Stimulated activated effector memory CD8-positive, alpha-beta T cell treated with anti-CD3 and anti-CD28 coated beads, Interleukin-12 subunit alpha, Interleukin-12 subunit beta, amount 100 ng/mL, for 72 hours (primary cell): ENCODE data around the gene WWC1.
"Not testable (repeated sequence)": the region's sequence is repeated elsewhere in the genome, so short reads cannot be mapped to it uniquely, and the experiment has no call there.

Experiments
- ATAC-seq: fragments of 150-1000 bp; cut with Tn5 transposase; 2 replicates; pipeline ENCODE4 v1.10.0; 2021
- DNase-seq, 2 donors: peaks; one replicate each; pipeline ENCODE4 v3.0.0; 2021 to 2022; ENCODE audit warnings: low spot score in 2 of 2
- H3K27ac Mint-ChIP-seq: one replicate; pipeline ENCODE4 v1.8.0; 2022; ENCODE audit warnings: mild to moderate bottlenecking, mixed read lengths
- H3K36me3 Mint-ChIP-seq: one replicate; pipeline ENCODE4 v1.8.0; 2022; ENCODE audit warnings: mild to moderate bottlenecking, mixed read lengths
- H3K4me1 Mint-ChIP-seq: one replicate; pipeline ENCODE4 v1.8.0; 2022; ENCODE audit warnings: mixed read lengths
- H3K4me3 Mint-ChIP-seq: one replicate; pipeline ENCODE4 v1.8.0; 2022; ENCODE audit warnings: mild to moderate bottlenecking, mixed read lengths
- H3K9me3 Mint-ChIP-seq: one replicate; pipeline ENCODE4 v1.8.0; 2022; ENCODE audit warnings: mixed read lengths

WWC1 gene

GRCh38 chr5:168432903-168433302 lies 141.5 kb downstream of the WWC1 start:
- DNase-seq (no peak), ATAC-seq (no peak)
- Mint-ChIP-seq H3K9me3 (no peaks in the 10 kb centered on the region), H3K4me3 (no peak overlapping the region), H3K36me3 (no peaks in the 10 kb centered on the region), H3K4me1 (no peaks in the 10 kb centered on the region), H3K27ac (no peak overlapping the region)

DNA sequence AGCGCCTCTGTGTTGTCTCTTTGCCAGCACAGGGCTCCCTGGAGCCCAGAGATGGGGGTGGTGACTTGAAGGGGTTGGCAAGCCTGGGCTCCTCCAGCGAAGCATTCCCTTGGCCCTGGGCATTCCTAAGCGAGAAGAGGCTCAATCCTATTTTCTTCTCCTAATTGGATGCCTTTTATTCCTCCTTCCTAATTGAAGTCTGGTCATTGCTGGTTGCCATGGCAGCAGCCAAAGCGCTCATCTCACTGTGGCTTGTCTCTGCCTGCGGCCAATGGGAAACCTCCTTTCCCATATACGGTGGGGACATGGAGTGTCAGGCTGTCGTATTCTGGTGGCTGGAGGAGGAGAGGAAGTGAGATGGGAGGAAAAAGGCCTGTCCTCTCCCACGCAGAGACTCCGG lies 142.6 kb downstream of the WWC1 start:
- no peak for ATAC-seq
- no peak for DNase-seq
- Mint-ChIP-seq H3K4me1 (no peaks in the 10 kb centered on the region), H3K36me3 (no peaks in the 10 kb centered on the region), H3K9me3 (no peaks in the 10 kb centered on the region), H3K27ac (no peak overlapping the region), H3K4me3 (no peak overlapping the region)

DNA sequence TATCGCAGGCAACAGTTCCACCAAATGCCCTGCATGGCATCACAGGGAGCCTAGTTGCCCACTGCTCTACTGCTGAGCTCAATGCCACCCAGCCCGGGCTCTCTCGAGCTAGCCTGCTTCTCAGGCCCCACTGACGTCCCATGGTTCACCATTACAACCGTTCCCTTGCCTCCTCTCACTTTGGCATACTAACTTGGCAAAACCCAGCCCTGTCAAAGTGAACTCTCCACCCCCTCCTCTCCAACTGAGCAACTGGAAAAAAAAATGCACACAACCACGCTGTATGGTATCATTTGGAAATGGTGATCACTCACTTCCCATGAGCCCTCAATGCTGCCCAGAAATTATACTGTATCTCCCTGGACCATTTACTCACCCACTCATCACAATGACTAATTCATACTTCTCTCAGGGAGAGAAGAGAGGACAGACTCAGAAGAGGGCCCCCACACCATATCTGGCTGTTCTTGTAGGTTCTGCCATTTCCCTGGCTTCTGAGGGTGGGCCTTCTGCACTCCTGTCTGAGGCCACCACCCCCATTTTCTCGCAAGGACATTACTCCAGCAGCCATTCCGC lies 143.4 kb downstream of the WWC1 start:
- no peak for ATAC-seq
- no peak overlapping the region for H3K27ac Mint-ChIP-seq
- no peaks in the 10 kb centered on the region for H3K36me3 Mint-ChIP-seq
- no peaks in the 10 kb centered on the region for H3K9me3 Mint-ChIP-seq
- no peak for DNase-seq
- no peaks in the 10 kb centered on the region for H3K4me1 Mint-ChIP-seq
- no peak overlapping the region for H3K4me3 Mint-ChIP-seq

- H3K36me3 Mint-ChIP-seq, H3K27ac Mint-ChIP-seq, H3K4me1 Mint-ChIP-seq, H3K9me3 Mint-ChIP-seq, DNase-seq, H3K4me3 Mint-ChIP-seq, ATAC-seq: not testable (repeated sequence)
Measured at GRCh38 chr5:168435340-168435739, 143.9 kb downstream of the WWC1 start.

DNA sequence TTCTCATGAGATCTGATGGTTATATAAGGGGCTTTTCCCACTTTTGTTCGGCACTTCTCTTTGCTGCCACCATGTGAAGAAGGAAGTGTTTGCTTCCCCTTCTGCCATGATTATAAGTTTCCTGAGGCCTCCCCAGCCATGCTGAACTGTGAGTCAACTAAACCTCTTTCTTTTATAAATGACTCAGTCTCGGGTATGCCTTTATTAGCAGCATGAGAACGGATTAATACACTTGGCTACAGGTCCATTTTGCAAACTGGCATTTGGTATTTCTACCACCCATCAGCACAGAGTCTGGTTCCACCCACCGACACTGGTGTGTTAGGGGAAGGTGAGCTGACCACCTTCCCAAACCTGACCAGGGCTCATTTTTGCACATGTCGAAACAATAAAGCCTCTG lies 146.9 kb downstream of the WWC1 start:
- no peaks in the 10 kb centered on the region for H3K9me3 Mint-ChIP-seq
- no peaks in the 10 kb centered on the region for H3K4me1 Mint-ChIP-seq
- H3K27ac Mint-ChIP-seq, result no peak overlapping the region
- no peaks in the 10 kb centered on the region for H3K36me3 Mint-ChIP-seq
- no peak overlapping the region for H3K4me3 Mint-ChIP-seq
- no peak for DNase-seq
- no peak for ATAC-seq

GRCh38 chr5:168443533-168443932 lies 152.1 kb downstream of the WWC1 start:
- DNase-seq, result no peak
- ATAC-seq, result no peak
- Mint-ChIP-seq H3K4me1 (no peaks in the 10 kb centered on the region), H3K9me3 (no peaks in the 10 kb centered on the region), H3K27ac (no peak overlapping the region), H3K36me3 (no peaks in the 10 kb centered on the region), H3K4me3 (no peak overlapping the region)

DNA sequence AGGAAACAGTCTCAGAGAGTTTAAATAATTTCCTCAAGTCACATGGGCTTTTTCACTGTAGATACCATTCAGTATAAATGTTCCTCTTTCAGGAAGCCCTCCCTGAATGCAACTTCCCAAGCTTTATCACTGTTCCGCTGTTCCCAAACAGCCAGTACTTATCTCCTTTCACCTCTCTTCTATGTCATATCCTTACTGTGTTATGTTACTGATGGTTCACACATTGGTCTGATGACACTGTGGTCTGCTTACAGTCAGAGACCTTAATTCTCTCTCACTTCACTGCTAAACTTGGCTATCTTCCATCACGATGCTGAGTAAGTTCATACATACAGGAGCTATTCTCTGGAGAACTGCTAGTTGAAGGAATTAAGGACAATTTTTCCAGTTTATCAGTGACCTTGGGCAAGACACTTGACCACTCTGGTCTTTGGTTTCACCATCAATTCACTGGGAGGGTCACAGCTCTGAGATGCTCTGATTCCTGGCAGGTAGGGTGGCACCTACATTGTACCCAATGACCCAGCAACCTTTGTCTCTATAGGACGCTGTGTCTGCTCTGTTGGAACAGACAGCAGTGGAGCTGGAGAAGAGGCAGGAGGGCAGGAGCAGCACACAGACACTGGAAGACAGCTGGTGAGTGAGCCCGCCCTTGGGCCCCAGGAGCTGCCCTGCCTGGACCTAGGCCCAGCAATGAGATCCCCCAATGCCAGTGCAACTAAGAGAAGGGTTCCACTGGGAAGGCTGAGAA lies 152.7 kb downstream of the WWC1 start:
- Mint-ChIP-seq H3K36me3 (no peaks in the 10 kb centered on the region), H3K27ac (no peak overlapping the region), H3K9me3 (no peaks in the 10 kb centered on the region), H3K4me3 (no peak overlapping the region), H3K4me1 (no peaks in the 10 kb centered on the region)
- DNase-seq (no peak), ATAC-seq (no peak)

DNA sequence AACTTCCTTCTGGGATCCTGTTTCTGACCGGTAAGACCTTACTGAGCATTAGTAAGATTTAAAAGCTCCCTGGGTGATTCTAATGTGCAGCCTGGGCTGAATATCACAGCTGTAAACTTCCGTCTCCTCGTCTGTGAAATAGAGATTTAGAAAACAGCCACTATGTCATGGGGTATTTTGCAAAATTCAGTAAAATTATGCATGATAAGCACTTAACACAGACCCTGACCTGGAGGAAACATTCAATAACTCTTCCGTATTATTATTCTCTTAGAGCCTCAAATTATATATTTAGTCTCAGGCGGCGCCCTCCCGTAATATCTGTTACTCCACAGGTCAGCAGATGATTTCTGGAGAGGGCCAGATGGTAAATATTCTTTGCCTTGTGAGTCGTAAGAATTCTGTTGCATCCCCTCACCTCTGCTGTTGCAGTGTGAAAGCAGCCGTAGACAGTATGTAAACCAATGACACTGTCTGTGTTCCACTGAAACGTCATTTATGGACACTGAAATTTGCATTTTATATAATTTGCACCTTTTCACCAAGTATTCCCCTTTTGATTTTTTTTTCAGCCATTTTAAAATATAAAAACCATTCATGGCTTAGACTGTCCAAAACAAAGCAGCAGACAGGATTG lies 155.7 kb downstream of the WWC1 start:
- Mint-ChIP-seq H3K36me3 (no peaks in the 10 kb centered on the region), H3K4me1 (no peaks in the 10 kb centered on the region), H3K9me3 (no peaks in the 10 kb centered on the region), H3K4me3 (no peak overlapping the region), H3K27ac (no peak overlapping the region)
- DNase-seq, result no peak
- ATAC-seq, result no peak

- Mint-ChIP-seq H3K36me3 (no peaks in the 10 kb centered on the region), H3K9me3 (no peaks in the 10 kb centered on the region), H3K4me1 (no peaks in the 10 kb centered on the region), H3K27ac (no peak overlapping the region), H3K4me3 (no peak overlapping the region)
- DNase-seq (no peak), ATAC-seq (no peak)
Measured at GRCh38 chr5:168447808-168448207, 156.4 kb downstream of the WWC1 start.

DNA sequence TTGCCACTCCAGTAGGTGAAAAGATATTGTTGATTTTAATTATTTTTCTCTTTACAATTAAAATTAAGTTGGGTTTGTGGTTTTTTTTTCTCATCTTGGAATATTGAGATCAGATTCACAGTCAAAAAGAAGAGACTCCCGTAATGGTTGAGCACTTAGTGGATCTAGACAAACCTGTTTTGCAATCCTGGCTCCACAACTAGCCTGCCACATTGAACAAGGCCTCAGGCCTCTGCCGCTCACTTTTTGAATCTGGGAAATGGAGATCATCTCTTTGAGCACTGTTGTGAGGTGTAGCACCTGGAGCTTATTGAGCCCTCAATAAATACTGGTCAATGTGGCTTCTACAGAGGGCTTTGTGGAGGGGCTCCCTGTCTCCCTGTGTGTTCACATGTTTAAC lies 157.7 kb downstream of the WWC1 start:
- Mint-ChIP-seq H3K9me3 (no peaks in the 10 kb centered on the region), H3K4me1 (no peaks in the 10 kb centered on the region), H3K36me3 (no peaks in the 10 kb centered on the region), H3K4me3 (no peak overlapping the region), H3K27ac (no peak overlapping the region)
- DNase-seq (no peak), ATAC-seq (no peak)

- no peaks in the 10 kb centered on the region for H3K36me3 Mint-ChIP-seq
- no peak for DNase-seq
- H3K9me3 Mint-ChIP-seq, result no peaks in the 10 kb centered on the region
- no peak for ATAC-seq
- H3K4me3 Mint-ChIP-seq, result no peak overlapping the region
- no peaks in the 10 kb centered on the region for H3K4me1 Mint-ChIP-seq
- H3K27ac Mint-ChIP-seq, result no peak overlapping the region
Measured at GRCh38 chr5:168451565-168451964, 160.1 kb downstream of the WWC1 start.

GRCh38 chr5:168455201-168455600 lies 163.8 kb downstream of the WWC1 start:
- H3K4me3 Mint-ChIP-seq, result no peak overlapping the region
- no peak for DNase-seq
- peaks cover 3% of the 10 kb centered on the region for H3K9me3 Mint-ChIP-seq
- peak; percentile 22 for ATAC-seq
- H3K27ac Mint-ChIP-seq, result no peak overlapping the region
- H3K4me1 Mint-ChIP-seq, result no peaks in the 10 kb centered on the region
- H3K36me3 Mint-ChIP-seq, result no peaks in the 10 kb centered on the region

DNA sequence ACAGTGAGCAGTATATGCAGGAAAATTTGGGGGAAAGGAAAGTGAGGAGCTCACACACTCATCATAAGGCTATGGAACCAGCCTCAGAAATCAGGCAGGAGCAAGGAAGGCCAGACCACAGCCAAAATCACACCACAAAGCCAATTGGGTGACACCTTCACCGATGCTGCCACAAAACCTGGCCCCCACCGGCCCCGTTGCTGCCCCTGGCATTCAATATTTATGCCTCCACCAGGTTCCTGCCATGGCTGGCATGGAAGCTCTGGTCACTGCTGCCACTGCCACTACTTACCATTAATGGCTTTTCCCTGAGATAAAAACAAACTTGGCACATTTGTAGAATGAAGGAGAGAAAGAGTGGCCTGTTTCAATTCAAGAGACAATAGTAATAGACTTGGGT lies 166.1 kb downstream of the WWC1 start:
- no peak for DNase-seq
- Mint-ChIP-seq H3K4me1 (no peaks in the 10 kb centered on the region), H3K36me3 (no peaks in the 10 kb centered on the region), H3K9me3 (peaks cover 3% of the 10 kb centered on the region), H3K27ac (no peak overlapping the region), H3K4me3 (no peak overlapping the region)
- no peak for ATAC-seq

DNA sequence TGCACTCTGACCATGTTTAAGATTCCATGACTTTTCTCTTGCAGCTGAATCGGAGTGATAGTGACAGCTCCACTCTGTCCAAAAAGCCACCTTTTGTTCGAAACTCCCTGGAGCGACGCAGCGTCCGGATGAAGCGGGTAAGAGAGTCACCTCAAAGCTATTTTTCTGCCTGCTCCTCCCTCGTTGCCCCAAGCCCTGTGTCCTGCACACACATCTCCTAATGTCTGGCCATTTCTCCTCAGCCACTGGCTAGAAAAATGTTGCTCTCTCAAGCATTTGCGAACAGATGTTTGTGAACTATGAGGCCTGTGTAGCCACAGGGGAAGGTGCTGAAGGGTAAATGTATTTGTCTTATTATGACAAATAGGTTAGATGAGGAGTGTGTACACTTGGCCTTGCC lies 169.2 kb downstream of the WWC1 start:
- Mint-ChIP-seq H3K27ac (no peak overlapping the region), H3K4me1 (peaks cover 11% of the 10 kb centered on the region), H3K9me3 (peaks cover 3% of the 10 kb centered on the region), H3K36me3 (no peaks in the 10 kb centered on the region), H3K4me3 (no peak overlapping the region)
- ATAC-seq (no peak), DNase-seq (no peak)

DNA sequence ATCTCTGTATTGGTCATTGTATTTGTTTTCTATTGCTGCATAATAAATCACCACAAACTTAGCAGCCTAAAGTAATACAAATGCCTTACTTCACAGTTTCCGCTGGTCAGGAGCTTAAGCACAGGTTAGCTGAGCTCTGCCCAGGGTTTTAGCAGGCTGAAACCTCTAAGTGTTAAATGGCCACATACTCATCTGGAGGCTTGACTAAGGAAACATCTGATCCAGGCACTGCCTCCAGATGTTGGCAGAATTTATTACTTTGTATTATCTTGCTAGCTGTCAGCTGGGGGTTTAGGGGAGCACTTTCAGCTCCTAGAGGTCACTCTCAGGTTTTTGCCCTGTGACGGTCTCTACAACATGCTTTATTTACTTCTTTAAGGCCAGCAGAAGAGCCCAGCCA lies 171.6 kb downstream of the WWC1 start:
- peaks cover 11% of the 10 kb centered on the region for H3K4me1 Mint-ChIP-seq
- DNase-seq (no peak), ATAC-seq (no peak)
- H3K9me3 Mint-ChIP-seq, result peaks cover 3% of the 10 kb centered on the region
- no peaks in the 10 kb centered on the region for H3K36me3 Mint-ChIP-seq
- H3K4me3 Mint-ChIP-seq, result no peak overlapping the region
- H3K27ac Mint-ChIP-seq, result no peak overlapping the region

GRCh38 chr5:168464214-168464613 lies 172.8 kb downstream of the WWC1 start:
- no peak overlapping the region for H3K4me3 Mint-ChIP-seq
- peaks cover 11% of the 10 kb centered on the region for H3K4me1 Mint-ChIP-seq
- H3K27ac Mint-ChIP-seq, result no peak overlapping the region
- DNase-seq, result no peak
- no peaks in the 10 kb centered on the region for H3K9me3 Mint-ChIP-seq
- H3K36me3 Mint-ChIP-seq, result no peaks in the 10 kb centered on the region
- no peak for ATAC-seq
